GM18868 (cell line): ENCODE results near the gene ARHGEF11.

Experiments
- ATAC-seq: cut with Tn5 transposase; IDR thresholded peaks from one replicate; pipeline ENCODE4 v1.9.1; 2021; ENCODE audit warnings: mild to moderate bottlenecking, moderate library complexity; ENCODE audit not compliant: unreplicated experiment

ARHGEF11 gene

DNA sequence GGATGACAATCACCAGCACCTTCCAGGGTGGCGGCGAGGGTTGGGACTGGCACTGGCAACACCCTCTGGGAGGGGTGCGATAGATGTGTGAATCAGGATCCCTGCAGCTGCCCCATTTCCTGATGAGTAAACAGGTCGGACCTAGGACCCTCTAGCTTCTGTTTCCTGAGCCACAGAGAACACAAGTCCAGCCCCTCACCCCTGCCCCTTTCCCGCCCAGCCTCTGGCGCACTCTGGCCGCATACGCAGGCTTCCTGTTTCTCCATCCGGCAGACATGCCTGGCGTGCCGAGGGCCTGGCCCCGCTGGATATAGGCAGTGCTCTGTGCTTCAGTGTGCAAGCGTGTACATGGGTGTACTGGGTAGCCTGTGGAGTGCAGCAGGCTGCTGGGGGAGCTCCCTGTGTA is 147.4 kb downstream of the ARHGEF11 start:
- no peak for ATAC-seq

DNA sequence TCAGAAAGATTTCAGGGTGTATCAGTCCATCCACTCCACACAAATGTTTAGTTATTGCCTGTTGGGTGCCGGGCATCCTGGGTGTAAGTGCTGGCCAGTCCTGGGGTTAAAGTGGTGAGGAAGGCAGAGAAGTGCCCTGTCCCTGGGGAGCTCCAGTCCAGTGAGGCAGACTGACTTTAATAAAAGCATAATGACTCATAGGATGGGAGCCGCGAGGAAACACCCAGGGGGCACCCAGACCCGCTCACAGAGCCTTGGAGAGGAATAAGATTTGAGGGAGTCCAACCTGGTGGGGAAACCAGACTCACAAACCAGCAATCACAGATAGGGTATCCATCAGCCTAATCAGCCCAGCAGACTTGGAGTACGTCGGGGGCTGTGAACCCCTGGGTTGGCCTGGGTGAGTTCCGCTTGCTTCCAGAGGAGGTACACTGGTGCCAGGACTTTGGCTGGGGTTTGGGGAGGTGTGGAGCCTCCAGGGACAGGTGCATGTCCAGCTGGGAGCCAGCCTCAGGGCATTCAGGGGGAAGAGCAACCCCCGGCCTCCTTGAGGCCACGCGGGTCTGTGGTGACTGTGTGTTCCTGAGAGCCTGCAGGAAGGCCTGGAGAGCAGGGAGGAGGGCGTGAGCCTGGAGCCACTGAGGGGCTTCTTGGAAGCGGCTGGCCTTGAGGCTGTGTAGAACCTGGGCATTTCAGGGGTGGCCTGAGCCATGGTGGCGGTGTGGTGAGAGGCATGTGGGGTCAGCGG is 148.3 kb downstream of the ARHGEF11 start:
- no peak for ATAC-seq

DNA sequence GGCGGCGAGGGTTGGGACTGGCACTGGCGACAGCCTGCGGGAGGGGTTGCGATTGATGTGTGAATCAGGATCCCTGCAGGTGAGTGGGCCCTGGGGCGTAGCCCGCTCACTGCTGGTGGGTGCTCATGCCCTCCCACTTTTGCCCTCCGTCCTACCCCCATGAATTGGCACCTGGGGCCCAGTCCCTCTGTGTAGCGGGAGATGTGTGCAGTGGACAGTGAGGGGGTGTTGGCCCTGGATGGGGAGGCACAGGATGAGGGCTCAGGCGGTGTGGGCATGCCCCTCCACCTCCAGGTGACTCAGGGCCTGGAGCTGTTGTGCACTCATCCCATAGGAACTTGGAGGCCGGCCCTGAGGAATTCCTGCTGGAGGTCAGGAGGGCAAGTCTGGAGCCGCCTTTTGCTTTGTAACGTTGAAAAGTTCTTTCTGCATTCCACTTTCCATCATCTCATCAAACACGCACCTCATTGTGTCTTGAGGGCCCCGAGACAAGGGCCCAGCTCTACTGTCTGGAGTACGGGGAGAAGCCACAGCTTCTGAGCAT is 149.0 kb downstream of the ARHGEF11 start:
- ATAC-seq = no peak

DNA sequence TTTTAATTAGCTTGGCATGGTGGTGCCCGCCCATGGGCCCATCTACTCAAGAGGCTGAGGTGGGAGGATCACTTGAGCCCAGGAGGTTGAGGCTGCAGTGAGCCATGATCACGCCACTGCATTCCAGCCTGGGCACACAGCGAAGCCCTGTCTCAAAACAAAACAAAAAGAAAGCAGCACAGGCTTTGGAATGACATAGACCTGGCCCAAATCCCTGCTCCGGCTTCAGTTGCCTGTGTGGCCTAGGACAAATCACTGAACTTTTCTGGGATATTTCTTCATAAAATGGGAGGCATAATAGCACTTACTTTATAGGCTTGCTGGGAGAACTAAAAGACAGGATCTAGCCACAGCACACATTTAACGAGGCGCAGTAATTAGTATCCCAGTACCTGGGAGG is 149.6 kb downstream of the ARHGEF11 start:
- no peak for ATAC-seq

DNA sequence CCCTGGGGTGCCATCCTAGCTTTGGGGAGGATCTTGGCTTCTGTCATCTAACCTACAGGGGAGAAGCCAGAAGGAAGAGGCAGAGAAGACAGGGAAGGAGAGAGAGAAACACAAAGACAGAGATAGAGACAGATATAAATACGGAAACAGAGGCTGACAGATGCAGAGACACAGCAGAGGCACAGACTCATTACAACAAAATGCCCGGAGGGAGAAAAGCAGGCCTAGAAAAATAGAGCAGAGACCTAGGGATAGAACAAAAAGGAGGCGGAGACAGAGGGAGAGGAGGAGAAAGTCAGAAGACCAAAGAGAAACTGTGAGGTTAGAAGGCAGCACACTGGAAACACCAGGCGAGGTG is 150.1 kb downstream of the ARHGEF11 start:
- no peak for ATAC-seq

DNA sequence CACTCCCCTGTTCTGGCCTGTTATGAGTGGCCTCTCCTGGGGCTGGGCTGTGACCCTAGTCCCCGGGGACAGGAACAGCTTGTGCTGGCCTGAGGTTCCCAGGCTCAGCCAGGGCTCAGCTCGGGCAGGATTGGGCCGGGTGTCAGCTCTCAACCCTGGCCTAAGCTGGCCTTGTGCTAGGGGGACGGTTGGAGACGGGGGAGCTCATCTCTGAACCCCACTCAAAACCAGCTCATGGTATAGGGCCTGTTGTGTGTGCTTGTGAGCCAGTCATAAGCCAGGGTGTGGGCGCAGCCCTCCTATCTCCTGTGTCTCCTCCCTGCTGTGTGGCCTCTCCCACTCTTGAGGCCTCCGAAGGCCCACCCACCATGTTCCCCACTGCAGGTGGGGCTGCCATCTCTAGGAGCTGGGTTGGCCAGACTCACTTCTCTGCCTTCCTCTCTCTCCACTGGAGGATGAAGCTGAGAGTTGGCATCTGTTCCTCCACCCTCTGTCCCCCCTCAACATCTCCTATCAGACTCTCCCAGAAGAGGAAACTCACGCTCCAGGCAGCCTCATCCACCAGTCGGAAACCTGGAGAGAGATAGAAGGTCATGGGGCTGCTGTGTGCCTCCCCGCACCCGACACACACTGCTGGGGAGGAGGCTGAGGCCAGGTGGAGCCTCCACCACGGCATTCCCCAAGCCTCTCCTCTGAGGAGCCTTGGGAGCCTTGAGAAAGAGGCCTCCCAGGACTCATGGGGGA is 150.7 kb downstream of the ARHGEF11 start:
- no peak for ATAC-seq

DNA sequence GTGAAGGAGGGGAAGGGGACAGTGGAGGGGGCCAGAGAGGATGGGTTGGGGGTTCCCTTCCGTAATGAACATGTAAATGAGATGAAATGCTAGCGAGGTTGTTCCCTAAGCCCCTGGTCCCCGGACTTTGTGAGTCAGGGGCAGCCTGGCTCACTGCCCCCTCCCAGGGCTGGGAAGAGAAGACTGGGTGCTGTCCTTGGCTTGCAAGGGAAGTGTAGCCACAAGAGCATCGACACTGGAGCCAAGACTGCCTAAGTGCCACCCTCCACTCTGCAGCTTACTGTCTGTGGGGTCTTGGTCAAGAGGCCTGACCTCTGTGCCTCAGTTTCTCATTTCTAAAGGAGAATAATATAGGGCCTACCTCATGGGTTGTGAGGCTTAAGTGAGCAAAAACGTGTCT is 151.5 kb downstream of the ARHGEF11 start:
- ATAC-seq = no peak

DNA sequence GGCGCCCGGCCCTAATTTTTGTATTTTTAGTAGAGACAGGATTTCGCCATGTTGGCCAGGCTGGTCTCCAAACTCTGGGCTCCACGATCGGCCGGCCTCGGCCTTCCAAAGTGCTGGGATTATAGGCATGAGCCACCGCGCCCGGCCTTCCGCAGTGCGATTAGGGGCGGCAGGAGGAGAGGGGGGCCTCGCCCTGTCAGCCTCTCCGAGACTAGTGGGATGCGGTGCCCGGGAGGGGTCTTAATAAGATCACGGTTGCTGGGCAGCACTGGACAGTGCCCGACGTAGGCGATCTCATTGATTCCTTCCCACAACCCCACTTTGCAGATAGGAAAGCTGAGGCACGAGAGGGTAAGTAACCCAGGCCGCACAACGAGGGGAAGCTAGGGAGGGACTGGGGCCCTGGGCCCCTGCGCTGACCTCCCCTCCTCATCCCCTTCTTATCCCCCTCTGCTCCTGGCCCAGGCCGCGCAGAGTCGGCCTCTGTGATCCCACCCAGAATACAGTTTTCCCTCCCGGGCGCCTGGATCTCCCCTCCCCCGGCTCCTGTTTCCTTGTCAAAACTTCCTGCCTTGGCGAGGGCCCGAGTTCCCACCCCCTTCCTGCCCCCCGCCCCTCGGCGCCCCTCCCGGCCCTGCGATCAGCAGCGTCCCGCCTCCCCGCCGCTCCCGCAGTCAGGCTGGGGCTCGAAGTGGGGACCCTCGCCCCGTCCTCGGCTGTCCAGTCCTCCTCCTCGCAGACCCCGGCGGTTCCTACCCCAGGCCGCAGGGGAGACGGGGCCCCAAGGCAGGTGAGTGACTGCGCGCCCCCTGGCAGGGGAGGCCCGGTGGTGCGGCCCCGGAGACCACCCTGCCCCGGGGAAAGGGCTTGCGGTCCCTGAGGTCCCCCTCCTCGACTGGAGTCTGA is 152.2 kb downstream of the ARHGEF11 start, which contains the start of gene PEAR1:
PEAR1 (plus strand) TSS at position 671 of the 906 bp plus-strand sequence. CDS start 10,209 bp downstream, outside the sequence.
- no peak for ATAC-seq

DNA sequence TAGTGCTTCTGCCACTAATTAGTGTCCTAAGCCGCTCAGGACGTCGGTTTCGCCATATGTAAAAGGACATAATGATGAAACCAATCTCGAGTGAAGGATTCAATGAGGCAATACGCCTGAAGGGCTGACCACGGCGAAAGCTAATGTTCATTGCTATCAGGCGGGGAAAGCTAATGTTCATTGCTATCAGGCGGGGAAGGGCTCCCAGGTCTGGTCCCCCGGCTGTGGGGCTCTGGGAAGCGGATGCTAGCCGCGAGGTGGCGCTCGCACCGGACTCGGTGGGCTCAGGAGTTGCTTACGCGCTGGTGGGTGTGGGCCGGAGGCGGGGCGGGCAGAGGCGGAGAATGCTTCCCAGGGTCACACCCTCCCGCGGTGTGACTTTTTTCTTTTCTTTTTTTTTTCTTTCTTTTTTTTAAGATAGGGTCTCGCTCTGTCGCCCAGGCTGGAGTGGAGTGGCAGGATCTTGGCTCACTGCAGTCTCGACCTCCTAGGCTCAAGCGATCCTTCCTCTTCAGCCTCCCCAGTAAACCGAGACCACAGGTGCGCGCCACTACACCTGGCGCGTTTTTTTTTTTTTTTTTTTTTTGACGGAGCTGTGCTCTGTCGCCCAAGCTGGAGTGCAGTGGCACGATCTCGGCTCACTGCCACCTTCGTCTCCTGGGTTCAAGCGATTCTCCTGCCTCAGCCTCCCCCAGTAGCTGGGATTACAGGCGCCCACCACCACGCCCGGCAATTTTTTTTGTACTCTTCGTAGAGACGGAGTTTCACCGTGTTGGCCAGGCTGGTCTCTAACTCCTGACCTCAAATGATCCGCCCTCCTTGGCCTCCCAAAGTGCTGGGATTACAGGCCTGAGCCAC is 153.1 kb downstream of the ARHGEF11 start:
- no peak for ATAC-seq

DNA sequence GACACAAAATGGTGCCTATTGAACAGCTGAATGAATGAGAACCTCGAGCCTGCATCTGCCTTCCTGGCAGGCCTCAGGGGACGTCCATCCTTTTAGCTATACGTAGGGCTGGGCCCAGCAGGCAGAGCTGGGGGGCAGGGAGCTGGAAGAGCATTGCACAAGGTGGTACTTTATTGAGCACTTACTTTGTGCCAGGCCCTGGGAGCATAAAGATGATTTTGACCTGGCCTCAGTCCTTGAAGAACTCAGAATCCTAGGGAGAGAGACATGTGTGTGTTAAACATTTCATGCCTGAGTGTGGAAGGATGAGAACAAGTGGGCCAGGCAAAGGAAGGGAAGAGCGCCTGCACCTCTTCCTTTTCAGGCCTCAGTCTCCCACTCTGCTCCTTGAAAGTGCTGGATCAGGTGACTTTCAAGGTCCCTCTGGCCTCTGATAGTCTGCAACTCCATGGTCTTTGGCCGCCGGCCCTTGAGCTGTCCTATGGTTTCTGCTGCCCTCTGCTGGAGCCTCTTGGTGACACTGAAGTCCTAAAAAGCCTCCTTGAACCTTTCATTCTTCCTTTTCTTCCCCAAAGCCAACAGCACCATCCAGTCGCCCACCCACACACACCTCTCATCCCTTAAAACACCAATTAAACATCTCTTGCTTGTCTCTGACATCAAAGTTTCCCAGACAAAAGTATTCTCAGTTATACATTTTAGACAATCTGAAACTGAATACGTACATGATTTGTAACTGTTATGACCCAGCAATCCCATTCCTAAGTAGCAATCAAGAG is 155.6 kb downstream of the ARHGEF11 start:
- ATAC-seq = no peak

DNA sequence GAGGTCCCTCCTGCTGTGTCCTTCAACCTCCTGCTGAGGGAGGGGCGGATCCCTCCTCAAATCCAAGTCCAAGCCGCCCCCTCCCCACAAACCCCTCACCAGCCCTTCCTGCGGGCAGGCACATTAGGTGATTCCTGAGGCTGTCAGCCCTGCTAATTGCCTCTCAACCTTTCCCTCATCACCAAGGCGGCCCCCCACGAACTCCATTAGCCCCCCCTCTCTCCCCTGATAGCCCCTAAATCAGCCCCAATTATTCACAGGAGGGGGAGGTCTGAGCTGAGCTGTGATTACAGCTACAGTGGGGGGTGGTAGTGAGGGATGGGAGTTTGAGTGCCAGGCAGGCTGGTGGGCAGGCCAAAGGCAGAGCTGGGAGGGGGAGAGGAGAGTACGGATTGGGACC is 157.8 kb downstream of the ARHGEF11 start:
- no peak for ATAC-seq

DNA sequence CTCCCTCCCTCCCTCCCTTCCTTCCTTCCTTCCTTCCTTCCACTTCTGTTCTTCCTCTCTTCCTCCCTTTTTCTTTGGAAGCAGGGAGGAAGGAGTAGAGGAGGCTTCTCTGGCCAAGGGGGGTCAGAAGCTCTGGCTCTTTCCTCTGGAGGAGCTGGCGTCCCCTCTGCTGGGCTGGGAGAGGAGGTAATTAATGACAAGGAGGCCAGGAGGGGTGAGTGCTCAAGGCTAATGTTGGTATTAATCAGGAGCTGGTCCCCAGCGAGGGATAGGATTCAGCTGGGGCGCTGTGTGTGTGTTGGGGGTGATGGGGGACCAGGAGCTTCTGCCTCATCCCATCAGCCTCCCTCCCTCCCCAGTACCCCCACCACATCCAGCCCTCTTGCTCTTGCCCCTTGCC is 158.2 kb downstream of the ARHGEF11 start:
- ATAC-seq = no peak

DNA sequence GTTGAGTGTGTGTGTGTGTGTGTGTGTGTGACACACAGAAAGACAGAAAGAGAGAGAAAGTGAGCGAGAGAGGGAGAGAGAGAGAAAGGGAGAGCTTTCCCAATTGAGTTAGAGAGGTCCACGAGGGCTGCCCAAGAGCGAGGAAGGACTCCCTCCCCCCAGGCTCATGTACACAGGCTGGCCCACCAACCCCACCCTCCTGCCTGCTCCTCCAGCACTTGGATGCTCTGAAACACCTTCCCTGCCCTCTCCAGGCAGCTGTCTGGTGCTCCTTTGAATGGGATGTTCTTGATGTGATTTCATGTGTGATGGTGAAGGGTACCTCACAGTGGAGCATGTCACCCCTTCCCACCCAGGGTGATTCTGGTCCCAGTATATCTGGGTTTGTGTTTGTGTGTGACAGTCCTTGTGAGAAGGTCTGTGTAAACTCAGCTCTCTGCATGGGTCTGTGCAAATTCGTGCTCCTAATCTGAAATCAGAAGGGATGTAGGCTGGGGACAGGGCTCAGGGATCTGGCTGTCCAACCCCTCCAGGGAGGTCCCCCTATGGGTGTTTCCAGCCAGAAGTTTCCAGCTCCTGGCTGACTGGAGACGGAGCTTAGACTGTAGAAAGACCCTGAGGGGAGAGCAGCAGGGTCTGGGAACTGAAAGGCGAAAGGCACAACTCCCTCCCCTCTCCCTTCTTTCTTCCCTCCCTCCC is 158.8 kb downstream of the ARHGEF11 start:
- ATAC-seq = no peak

DNA sequence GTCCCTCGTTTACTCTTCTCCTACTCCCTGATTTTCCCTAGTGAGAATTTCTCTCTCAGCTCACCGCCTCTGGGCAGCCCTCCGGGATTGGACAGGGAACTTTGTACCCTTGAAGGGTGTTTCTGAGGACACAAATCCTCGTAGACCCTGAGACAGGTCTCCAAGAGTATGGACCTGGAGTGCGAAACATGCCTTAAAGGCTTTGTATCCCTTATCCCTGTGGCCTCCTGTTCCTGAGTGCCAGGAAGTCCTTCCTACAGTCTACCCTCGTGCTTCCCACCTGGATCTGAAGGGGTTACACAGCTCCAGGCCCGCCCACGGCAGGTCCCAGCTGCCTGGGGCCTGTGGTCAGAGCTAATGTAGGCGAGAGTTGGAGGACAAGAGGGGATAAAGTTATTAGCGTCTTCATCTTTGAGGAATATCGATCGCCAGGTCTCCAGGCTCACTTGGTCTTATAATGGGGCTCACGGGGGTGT is 159.6 kb downstream of the ARHGEF11 start:
- no peak for ATAC-seq

DNA sequence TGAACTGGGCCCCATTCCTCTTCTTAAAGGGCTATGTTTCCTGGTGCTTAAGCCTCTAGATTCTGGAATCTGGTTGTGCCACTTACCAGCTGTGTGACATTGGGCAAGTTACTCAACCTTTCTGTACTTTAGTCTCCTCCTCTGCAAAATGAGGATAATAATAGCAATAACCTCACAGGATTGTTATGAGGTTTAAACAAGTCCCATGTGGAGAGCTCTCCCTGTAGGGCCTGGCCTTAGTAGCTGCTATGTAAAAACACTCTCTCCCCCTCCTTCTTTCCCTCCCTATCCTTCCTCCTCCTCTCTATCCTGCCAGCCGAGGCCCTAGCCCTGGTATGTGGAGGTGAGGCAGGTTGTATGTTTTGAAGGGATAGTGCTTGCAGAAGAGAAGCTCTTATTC is 160.2 kb downstream of the ARHGEF11 start:
- no peak for ATAC-seq
